Measurements from ENCODE around the gene OR5D16.

GRCh38 chr11:55806248-55806647, 32.3 kb upstream of the OR5D16 start:
- TF ChIP-seq CTCF (IDR thresholded peaks at IDR 0.05; ENCODE audit: insufficient read depth, low read depth, low read length) (no peak), EZH2 (IDR thresholded peaks at IDR 0.05; ENCODE audit: insufficient read depth, low read length) (no peak)

Data from astrocyte (in vitro differentiated cells and primary cell).